K562 (cell line): ENCODE measurements around the gene RPL22. TPM values are rescaled to one million over a fixed set of nuclear protein-coding genes. Genes with fewer than 3 reads are reported as not detected.

Source experiments
- ATAC-seq: fragments of 200-7000 bp; cut with Tn5 transposase; 3 replicates; pipeline ENCODE4 v1.9.1; 2020; ENCODE audit warnings: moderate library complexity
- BruUV-seq: library from RNA; stranded (reverse); fragments of 400-500 nt; replicated peaks from 2 replicates; lab custom pipeline; 2021; lab: Mats Ljungman, UMichigan
- CTCF ChIA-PET: fragments of 300-600 bp; formaldehyde crosslinking; extraction: SDS; loops from one replicate; lab custom pipeline; 2021; ENCODE audit warnings: low intra/inter-chr PET ratio; lab: Yijun Ruan, JAX
- POLR2A ChIA-PET: fragments of 300-600, 350-650 bp; sonication (Branson Sonifier 250); formaldehyde crosslinking; extraction: SDS; loops from one replicate; lab custom pipeline; 2021; ENCODE audit warnings: antibody characterized with exemption, inconsistent platforms; lab: Yijun Ruan, JAX
- DNase-seq, 4 experiments: peaks; one replicate each; pipeline versions ENCODE4 v3.0.0 to v3.0.0-alpha.2; 2011 to 2018; ENCODE audit warnings: low spot score in 3 of 4, mixed read lengths in 3 of 4; ENCODE audit errors: extremely low read depth in 1 of 4
- FAIRE-seq: peaks from 2 replicates; lab custom pipeline; 2011; peaks lifted over from hg19 to GRCh38; lab: Jason Lieb, UNC
- H2AFZ ChIP-seq: 2 replicates; pipeline ENCODE4 v1.6.0; 2011; ENCODE audit warnings: low read depth, low read length, control low read depth, inconsistent platforms
- H3K27ac ChIP-seq: fragments of 200-600 bp; 3 replicates; pipeline ENCODE4 v1.8.0; 2011; ENCODE audit warnings: low read depth, mild to moderate bottlenecking, control low read depth, inconsistent platforms, low read length, moderate library complexity, mixed read lengths; ENCODE audit errors: extremely low read depth
- H3K27me3 ChIP-seq, 2 experiments: fragments of 300-600 bp in 1 of 2; 2 replicates in 1 of 2; 3 replicates in 1 of 2; pipeline versions ENCODE4 v1.6.0 to v1.8.0; 2011; ENCODE audit warnings: inconsistent platforms in 2 of 2, low read length in 2 of 2, mild to moderate bottlenecking in 1 of 2, mixed read lengths in 1 of 2, moderate library complexity in 1 of 2; ENCODE audit not compliant: control insufficient read depth in 2 of 2, insufficient read depth in 2 of 2
- H3K36me3 ChIP-seq: fragments of 300-600 bp; 3 replicates; pipeline ENCODE4 v1.8.0; 2011; ENCODE audit warnings: mild to moderate bottlenecking, low read length, inconsistent platforms; ENCODE audit not compliant: control insufficient read depth, insufficient read depth
- H3K4me1 ChIP-seq, 2 experiments: fragments of 200-600 bp in 1 of 2; replicated peaks in 1 of 2; 2 replicates in 1 of 2; 3 replicates in 1 of 2; pipeline versions ENCODE4 v1.5.1 to v1.8.0; 2011; ENCODE audit warnings: inconsistent platforms in 2 of 2, low read length in 2 of 2, mild to moderate bottlenecking in 1 of 2, mixed read lengths in 1 of 2, moderate library complexity in 1 of 2; ENCODE audit not compliant: control insufficient read depth in 2 of 2, insufficient read depth in 2 of 2
- H3K4me2 ChIP-seq: 2 replicates; pipeline ENCODE4 v1.6.1; 2011; ENCODE audit warnings: low read length, control low read depth, inconsistent platforms, mixed read lengths; ENCODE audit not compliant: insufficient read depth
- H3K4me3 ChIP-seq: fragments of 200-600 bp; sonication (generic), shearing (Covaris generic); 2 replicates; pipeline ENCODE4 v1.5.1; 2016; ENCODE audit warnings: control low read depth, inconsistent platforms
- H3K79me2 ChIP-seq: fragments of 200-600 bp; 3 replicates; pipeline ENCODE4 v1.8.0; 2011; ENCODE audit warnings: low read length, inconsistent platforms; ENCODE audit not compliant: control insufficient read depth, insufficient read depth
- H3K9ac ChIP-seq, 2 experiments: 2 replicates each; pipeline versions ENCODE4 v1.6.0 to v1.6.1; 2011; ENCODE audit warnings: low read depth in 2 of 2, low read length in 2 of 2, control low read depth in 1 of 2, inconsistent platforms in 1 of 2, mild to moderate bottlenecking in 1 of 2, mixed read lengths in 1 of 2; ENCODE audit not compliant: insufficient read depth in 1 of 2
- H3K9me1 ChIP-seq: one replicate; pipeline ENCODE4 v1.6.0; 2011; ENCODE audit warnings: inconsistent platforms, mild to moderate bottlenecking, low read length, moderate library complexity; ENCODE audit not compliant: control insufficient read depth, insufficient read depth
- H3K9me3 ChIP-seq: replicated peaks from 2 replicates; pipeline ENCODE4 v1.5.1; 2011; ENCODE audit warnings: low read depth, low read length, inconsistent platforms; ENCODE audit not compliant: control insufficient read depth, insufficient read depth
- H4K20me1 ChIP-seq: replicated peaks from 2 replicates; pipeline ENCODE4 v1.6.1; 2011; ENCODE audit warnings: low read length, inconsistent platforms, mixed read lengths; ENCODE audit not compliant: control insufficient read depth, insufficient read depth
- WGBS: fragments of 100-300 bp; shearing (Covaris generic); methylation state at CpG from one replicate; pipeline ENCODE4 v1.1.6; 2016; ENCODE audit warnings: low coverage, mixed read lengths; ENCODE audit not compliant: insufficient coverage; ENCODE audit errors: missing lambda C conversion rate; 5-methylcytosine and 5-hydroxymethylcytosine counted together
- in situ Hi-C: fragments of 300-500 bp; cut with MboI; formaldehyde crosslinking; loops from 4 replicates; pipeline ENCODE4 v1.15.0; 2018; ENCODE audit warnings: inconsistent platforms, mixed read lengths
- intact Hi-C: fragments of 100-400 bp; cut with micrococcal nuclease; formaldehyde crosslinking; loops from 2 replicates; pipeline ENCODE4 v1.14.2; 2022
- polyA plus RNA-seq, 8 experiments: library from polyadenylated mRNA; depleted of rRNA in 4 of 8; stranded (reverse) in 5 of 8; unstranded in 3 of 8; fragments of >200 nt; fragmentation: Nextera tagmentation in 2 of 8; fragmentation: Illumina TruSeq in 1 of 8; extraction: Ambion mirVana in 2 of 8; extraction: Trizol in 1 of 8; gene quantifications; 2 replicates each; pipeline versions ENCODE4 v1.2.1 to v1.2.3, GENCODE V29; 2011 to 2014; ENCODE audit warnings: inconsistent platforms in 1 of 8, missing spikeins in 1 of 8
- total RNA-seq, 7 experiments: library from RNA; depleted of rRNA in 6 of 7; stranded (reverse); fragments of >200 nt in 6 of 7; fragmentation: Illumina TruSeq in 2 of 7; extraction: Trizol in 2 of 7; gene quantifications; 2 replicates each; pipeline versions ENCODE4 v1.2.1 to v1.2.3, GENCODE V29; 2011 to 2021; ENCODE audit warnings: low replicate concordance in 1 of 7
- TF ChIP-seq, protein P1 (sequence below): fragments of 250-450 bp; sonication (Bioruptor Pico); IDR thresholded peaks from 2 replicates; pipeline ENCODE4 v1.8.0; 2022; ENCODE audit warnings: moderate library complexity, mild to moderate bottlenecking, inconsistent platforms

RPL22 gene
- total and polyA plus RNA-seq, 9 of the 15 experiments (the other 6 are each of a cell fraction or from before 2014, with no cell fraction given) = 467 to 1,165 (median 607) TPM

DNA sequence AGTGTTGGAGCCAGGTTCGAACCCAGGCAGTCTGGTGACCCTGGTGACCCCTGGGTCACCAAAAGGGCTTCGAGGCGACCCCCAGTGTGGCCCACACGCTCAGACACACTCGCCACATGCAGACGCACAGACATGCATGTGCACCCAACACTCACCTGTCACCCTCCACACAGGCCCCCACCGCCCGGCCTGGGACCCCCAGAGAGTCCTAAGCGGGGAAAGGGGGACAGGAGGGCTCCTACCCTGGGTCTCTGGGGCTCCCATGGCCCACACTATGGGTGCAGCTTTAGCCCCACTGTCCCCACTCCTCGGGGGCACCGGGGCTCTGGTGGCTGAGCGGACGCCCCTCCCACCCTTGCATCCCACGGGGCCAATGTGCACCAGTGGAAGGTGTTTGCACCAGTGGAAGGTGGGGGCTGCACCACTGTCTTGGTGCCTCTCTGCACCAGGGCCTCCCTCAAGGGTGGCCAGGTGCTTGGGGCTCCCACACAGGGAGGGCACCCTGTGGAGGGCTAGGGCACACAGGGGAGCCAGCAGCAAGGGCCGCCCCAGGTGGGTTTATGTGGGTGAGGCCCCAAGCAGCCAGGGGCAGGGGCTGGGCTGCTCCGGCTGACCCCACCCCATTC lies 29.2 kb downstream of the RPL22 start:
- no TSS peak for BruUV-seq
- Histone ChIP-seq H3K4me1 (peaks cover 0 to 33% of the 10 kb centered on the region in 2 experiments; a peak in 2 of 5 replicates), H4K20me1 (peaks cover 42% of the 10 kb centered on the region), H3K9me1 (no peaks in the 10 kb centered on the region), H3K27me3 (peaks cover 31 to 62% of the 10 kb centered on the region in 2 experiments), H3K9ac (no peak overlapping the region), H3K27ac (no peak overlapping the region), H3K4me2 (no peak overlapping the region), H2AFZ (no peak overlapping the region), H3K79me2 (no peaks in the 10 kb centered on the region), H3K4me3 (no peak overlapping the region), H3K9me3 (no peaks in the 10 kb centered on the region), H3K36me3 (no peaks in the 10 kb centered on the region)
- CTCF ChIA-PET = interaction anchor here (0.6 kb wide), 1 partner anchor 284 kb away, joined by 4 read pairs; no protein-coding TSS in a partner anchor
- intact Hi-C loops = no loop called here
- POLR2A ChIA-PET = interaction anchor here (0.6 kb wide), 1 partner anchor 39 kb away, joined by 4 read pairs; no protein-coding TSS in a partner anchor
- TF ChIP-seq, protein P1, sequence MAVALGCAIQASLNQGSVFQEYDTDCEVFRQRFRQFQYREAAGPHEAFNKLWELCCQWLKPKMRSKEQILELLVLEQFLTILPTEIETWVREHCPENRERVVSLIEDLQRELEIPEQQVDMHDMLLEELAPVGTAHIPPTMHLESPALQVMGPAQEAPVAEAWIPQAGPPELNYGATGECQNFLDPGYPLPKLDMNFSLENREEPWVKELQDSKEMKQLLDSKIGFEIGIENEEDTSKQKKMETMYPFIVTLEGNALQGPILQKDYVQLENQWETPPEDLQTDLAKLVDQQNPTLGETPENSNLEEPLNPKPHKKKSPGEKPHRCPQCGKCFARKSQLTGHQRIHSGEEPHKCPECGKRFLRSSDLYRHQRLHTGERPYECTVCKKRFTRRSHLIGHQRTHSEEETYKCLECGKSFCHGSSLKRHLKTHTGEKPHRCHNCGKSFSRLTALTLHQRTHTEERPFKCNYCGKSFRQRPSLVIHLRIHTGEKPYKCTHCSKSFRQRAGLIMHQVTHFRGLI (CRISPR knock-in tag) = no peak
- FAIRE-seq (no peak), ATAC-seq (no peak), DNase-seq (no peak)
- 12% methylated on average over 16 of the region's 16 CpGs for WGBS
- in situ Hi-C loops = no loop called here
